Hindlimb muscle (tissue), 1 donor: ENCODE results near the gene MRPL23. TPM values are rescaled to one million over a fixed set of nuclear protein-coding genes. Genes with fewer than 3 reads are reported as not detected.

ENCODE experiments used
- DNase-seq: peaks from one replicate; pipeline ENCODE4 v3.0.0-alpha.2; 2013
- polyA plus RNA-seq: library from polyadenylated mRNA; unstranded; fragments of 120-200 nt; gene quantifications from one replicate; pipeline ENCODE4 v1.2.1, GENCODE V29; 2013; ENCODE audit not compliant: insufficient read length

The MRPL23 gene
- polyA plus RNA-seq, 1 donor, result 86.9 TPM

DNA sequence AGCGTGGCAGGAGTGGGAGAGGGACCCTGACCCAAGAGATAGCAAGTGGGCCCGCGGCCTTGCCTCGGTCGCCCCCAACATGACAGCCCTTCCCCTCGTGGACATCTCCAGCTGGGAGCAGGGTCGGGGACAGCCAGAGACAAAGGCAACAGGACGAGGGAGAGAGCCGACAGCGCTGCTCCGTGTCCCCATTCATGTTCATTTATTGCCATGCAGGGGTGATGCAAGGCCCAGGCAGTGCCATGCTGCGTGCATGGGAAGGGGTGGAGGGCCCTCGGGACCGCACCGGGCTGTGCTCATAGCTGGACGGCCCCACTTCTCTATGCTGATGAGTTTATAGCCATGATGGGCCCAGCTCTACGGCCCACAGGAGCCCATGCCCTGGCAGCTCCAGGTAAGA is 12.7 kb downstream of the MRPL23 start:
- no peak for DNase-seq

DNA sequence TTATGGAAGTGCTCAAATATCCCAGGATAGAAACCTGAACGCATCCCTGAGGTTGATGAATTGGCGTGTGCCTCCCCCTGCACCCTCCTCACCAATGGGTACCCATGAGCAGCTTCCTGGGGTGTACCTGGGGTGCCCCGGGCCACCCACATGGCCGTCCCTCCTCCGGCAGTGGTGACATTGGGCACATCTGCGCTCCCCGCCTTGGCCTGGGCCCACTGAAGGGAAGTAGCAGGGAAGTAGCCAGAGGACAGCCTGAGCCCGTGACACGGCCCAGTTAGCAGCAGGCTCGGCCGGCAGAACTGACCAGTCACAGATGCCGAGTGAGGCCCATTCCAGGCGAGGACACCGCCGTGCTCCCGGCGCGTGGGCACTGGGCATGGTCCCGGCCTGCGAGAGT is 16.7 kb downstream of the MRPL23 start:
- DNase-seq, result no peak

DNA sequence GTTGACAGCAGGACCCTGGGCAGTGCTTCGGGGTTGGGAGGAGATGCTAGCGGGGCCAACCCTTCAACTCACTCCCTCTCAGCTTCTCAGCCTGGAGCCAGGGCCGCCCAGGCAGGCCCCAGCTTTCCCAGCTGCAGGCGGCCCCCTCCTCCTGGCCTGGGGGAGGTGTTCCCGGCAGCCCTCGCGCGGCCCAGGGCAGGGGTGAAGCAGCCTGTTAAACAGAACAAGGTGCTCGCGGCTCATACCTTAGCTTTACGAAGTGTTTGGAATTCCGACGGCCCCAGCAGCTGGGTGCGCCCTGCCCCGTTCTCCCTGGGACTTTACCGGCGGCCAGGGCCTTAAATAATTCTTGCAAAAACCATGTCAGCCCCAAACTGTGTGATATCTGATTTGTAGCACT is 17.2 kb downstream of the MRPL23 start:
- DNase-seq, result no peak

DNA sequence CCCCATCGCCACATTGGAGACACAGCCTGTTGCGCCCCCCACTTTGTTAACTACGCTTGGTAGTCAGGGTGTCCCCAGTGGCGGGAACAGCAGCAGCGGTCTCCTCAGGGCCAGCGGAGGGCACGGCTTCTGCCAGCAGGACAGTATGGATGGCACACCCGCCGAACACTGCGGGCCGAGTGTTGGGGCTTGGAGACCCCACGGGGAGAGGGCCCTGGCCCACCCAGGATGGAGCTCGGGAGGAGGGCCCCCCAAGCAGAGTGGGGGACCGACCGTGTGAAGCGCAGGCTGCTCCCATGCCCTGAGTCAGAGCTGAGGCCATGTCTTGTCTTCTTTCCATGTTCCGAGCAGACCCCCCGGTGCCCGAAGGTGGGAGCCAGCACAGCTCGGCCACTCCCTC is 17.8 kb downstream of the MRPL23 start:
- no peak for DNase-seq

DNA sequence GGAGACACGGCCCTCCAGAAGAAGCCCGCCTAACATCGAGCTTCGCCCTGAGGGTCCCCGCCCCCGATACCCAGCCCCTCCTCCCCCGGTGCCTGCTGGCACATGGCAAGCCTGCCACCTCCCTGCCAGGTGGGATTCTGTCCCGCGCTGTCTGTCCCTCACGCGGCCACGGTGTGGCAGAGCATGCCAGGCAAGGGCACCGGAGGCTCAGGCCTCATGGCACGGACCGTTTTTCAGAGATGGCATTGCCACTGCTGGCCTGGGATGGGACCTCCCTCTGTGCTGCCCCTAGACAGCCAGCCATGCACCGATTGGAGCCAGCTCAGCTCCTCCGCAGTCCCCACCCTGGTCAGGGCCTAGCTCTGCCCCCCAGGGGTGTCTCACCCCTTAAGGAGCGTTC is 19.4 kb downstream of the MRPL23 start:
- no peak for DNase-seq

DNA sequence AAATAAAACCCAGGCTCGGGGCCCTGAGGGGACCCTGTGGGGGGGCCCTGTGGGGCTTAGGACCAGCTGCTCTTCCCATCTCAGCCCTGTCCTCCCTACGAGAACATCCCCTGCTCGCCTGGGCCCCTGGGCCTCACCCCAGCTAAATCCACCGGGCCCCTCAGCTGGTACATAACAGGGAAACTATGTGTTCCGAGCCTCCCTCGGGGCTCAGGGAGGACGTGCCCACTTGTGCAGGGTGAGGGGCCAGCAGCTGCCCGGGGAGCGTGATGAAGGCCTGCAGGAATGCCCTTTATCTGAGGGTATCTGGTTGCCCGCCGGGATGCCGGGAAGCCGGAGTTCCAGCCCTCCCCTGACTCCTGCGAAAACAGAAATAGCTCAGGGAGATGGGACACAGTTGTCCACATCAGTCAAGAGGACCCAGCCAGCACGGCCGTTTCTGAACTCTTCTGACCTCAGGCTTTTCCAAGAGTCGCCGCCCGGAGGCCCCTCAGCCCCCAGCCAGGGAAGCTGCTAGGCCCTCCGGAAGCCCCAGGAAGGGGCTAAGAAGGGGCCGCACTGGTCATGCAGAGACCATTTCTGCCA is 20.6 kb downstream of the MRPL23 start:
- DNase-seq, result peak; percentile 19

DNA sequence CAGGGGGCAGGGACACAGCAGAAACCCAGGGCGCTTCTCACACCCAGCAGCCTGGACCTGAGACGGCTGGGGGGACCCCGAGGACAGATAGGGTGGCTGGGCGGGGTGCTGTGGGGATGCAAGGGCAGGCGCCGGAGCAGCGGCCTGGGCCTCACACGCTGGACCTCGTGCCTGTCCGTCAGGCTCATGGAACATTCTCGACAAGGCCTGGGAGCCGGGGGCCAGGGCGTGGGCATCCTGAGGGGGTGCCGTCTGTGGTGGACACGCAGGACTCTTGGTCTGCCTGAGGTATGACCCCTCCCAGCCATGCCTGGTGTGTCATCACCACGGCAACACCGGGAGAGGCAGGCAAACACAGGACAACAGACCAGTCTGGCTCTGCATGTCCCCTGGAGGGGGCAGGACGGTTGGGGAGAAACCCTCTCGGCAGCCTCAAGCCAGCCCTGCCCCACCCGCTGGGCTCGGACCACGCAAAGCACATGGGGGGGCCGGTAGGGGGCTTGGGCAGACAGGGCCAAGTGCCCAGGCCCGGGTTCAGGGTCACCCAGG is 21.4 kb downstream of the MRPL23 start:
- DNase-seq, result no peak

DNA sequence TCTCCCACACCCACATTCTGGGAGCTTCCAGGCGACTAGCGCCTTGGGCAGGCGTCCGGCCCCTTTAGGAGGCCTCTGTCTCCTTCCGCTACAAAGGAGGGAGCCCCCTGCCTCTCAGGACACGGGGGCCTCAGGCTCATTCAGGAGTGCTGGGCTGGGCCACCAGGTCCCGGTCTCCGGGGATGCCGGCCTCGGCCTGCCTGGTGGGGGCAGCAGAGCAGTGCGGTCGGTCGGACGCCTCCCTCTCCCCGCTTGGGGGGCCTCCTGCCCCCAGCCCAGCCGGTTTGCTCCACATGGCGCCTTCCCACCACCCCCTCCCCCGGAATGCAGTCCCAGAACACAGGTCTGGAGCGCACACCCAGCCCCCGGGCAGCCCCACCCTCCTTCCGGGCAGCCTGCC is 21.9 kb downstream of the MRPL23 start:
- DNase-seq, result no peak

DNA sequence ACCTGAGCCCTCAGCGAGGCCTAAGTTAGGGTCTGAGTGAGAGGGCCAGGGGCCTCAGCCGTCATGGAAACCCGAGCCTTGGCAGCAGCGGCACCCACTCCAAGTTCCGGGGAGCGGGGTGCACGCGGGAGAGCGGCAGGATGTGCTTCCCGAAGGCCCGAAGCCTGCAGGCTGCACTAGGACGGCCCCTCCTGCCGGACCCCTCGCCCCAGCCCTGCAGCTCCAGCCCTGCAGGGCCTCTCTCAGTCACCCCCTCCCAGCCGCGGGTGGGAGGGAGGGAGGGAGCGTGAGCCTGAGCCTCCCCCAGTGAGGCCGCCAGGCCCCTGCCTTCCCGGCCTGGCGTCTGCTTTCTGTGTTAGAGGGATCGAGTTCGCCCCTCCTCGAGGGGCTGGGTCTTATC is 22.6 kb downstream of the MRPL23 start:
- DNase-seq, result no peak

DNA sequence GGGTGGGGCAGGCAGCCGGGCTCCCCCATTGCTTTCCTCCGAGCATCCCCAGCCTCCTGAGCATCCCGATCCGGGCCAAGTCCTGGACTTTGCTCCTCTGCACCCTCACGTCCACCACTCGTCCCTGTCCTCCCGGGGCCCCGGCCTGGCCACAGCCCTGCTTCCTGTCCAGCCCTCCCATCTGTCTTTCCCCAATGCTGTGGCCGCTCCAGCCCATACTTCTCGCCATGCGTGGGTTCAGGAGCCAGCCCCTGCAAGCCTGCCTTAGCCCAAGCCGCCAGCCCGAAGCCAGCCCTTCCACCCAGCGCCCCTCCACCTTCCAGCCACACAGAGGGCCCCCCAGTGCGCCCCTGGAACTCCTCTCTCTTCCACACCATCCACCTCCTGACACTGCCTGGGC is 23.8 kb downstream of the MRPL23 start:
- DNase-seq, result peak; percentile 1

DNA sequence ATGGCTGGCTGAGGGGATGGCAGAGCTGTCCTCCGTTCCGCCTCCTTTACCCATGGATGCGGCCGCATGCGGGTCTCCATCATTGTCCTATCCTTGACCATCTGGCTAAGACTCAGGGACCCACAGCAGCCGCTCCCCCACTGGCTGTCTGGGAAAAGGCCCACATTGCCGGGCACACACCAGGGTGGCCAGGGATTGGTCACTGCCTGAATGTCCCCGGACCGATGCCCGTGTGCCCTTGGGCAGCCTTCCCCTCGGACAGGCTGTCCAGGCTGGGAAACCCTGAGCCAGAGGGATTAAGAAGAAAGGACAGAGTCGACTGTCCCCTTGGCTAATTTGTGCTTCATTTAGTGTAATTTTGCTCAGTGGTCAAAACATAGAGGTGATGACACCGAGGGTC is 28.1 kb downstream of the MRPL23 start:
- DNase-seq, result no peak

DNA sequence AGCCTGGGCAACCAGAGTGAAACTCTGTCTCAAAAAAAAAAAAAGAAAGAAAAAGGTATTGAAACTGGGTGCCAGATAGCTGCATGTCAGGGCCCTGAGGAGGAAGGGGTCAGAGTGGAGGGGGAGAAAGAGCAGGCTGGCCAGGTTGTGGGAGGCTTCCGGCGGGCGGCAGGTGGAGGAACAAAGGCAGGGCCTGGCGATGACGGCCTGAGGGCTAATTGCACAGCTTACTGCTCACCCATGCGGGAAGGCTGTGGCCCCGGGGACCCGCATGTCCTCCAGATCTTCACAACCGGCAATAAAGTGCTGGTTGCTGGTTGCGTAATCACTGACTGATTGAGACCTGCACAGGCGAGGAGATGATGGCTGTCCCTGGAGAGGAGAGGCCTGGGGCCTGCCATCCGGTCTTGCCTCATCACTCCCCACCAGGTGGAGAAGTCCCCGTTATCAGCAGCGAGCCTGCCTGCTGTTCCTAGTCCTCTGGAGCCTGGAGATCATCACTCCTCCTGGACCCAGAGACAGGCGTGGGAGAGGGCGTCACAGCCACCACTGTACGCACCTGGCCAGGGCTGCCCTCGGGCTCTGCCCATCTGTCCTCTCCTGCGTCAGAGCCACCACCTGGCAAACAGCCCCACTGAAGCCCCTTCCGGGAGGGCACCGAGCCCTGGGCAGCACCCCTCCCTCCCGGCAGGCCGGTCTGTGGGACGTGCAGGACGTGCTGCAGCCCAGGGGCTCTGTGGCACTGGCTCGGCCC is 31.8 kb downstream of the MRPL23 start:
- DNase-seq, result no peak

DNA sequence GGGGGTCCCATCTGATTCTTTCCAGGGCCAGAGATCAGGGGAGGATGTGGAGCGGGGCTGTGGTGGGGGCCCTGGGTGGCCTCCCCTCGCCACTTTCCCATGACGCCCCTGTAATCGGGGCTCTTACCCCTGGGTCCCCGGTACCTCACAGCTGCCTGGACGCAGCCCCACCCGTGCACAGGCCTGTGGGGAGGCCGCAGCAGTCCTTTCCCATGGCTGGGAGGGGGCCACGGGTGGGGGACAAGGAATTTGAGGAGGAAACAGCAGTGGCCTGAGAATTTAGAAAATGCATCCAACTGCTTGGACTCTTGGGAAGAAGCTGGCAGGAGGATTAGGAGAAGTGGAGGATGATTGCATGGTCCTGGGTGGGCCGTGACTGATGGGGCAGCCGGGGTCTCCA is 32.5 kb downstream of the MRPL23 start:
- DNase-seq, result no peak

DNA sequence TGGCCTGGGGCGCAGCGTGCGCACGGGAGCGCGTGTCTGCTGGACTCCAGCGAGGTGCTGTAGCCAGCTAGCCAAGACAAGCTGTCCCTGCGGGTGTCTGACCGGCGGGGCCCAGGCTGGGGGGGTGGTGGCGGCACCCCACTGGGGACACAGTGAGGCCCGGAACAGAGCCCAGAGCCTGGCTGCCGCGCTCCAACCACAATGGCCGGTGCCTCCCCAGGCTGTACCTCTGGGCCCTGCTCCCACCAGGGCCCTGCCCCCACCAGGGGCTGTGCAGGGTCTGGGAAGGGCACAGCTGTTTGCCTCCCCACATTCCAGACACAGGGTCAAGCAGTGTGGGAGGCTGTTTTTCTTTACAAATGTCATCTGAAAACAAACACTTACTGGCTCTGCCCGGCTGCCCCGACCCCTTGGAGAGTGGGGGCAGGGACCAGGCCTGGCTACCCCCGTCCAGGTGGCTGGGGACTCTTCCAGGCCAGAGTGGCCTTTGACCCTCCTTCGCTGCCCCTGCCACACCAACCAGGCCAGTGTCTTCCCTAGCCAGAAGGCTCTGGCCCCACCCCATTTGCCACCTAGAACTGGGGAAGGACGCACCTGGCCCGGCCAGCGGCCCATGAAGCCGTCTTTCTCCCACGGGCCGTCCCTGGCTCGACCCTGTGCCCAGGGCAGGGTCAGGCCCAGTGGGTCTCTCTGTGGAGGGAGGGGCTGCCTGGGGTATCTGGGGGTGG is 35.9 kb downstream of the MRPL23 start:
- no peak for DNase-seq

DNA sequence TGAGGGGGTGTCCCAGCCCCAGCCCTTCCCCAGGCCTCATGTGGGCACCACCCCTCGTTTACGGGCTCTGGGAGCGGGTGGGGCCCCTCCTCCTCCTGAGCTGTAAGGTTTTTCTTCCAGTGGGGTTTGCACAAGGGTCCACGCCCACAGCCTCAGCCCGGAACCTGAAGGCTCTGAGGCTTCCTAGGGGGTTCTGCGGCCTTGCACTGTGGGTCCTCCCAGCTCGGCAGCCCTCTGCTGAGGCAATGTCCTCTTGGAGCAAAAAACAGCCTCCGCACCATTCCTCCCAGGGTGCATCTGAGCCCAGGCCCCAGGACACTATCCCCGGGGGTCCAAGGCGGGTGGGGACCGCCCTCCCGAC is 36.4 kb downstream of the MRPL23 start:
- DNase-seq, result no peak

DNA sequence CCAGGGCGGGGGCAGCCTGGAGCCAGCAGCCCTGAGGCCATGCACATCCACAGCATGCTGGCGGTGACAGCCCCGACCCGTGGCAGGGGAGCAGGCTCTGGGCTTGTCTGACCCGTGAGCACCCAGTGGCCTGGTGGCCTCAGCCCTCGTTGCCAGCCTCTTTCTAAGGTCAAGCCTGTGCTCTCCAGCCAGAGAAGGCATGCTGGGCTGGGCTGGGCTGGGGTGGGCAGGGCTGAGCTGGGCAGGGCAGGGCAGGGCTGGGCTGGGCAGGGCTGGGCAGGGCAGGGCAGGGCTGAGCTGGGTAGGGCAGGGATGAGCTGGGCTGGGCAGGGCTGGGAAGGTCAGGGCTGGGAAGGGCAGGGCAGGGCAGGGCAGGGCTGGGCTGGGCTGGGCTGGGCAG is 39.9 kb downstream of the MRPL23 start:
- DNase-seq, result no peak

DNA sequence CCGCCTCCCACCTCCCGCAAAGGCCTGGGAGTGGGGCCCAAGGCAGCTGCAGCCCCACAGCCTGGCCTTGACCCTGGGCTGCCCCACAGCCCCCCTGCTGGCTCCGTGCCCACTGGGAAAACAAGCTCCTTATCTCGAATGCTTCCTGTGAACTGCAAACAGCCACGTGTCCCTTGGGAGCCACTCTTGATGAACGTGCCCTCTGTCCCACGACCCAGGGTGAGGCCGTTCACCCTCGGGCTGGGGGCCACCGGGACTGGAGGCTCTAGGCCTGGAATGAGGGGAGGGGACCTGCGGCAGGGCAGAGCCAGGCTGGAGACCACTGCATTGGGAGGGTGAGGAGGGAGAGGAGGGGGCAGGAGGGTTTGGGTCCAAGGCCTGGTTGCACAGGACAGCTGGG is 41.0 kb downstream of the MRPL23 start:
- no peak for DNase-seq

DNA sequence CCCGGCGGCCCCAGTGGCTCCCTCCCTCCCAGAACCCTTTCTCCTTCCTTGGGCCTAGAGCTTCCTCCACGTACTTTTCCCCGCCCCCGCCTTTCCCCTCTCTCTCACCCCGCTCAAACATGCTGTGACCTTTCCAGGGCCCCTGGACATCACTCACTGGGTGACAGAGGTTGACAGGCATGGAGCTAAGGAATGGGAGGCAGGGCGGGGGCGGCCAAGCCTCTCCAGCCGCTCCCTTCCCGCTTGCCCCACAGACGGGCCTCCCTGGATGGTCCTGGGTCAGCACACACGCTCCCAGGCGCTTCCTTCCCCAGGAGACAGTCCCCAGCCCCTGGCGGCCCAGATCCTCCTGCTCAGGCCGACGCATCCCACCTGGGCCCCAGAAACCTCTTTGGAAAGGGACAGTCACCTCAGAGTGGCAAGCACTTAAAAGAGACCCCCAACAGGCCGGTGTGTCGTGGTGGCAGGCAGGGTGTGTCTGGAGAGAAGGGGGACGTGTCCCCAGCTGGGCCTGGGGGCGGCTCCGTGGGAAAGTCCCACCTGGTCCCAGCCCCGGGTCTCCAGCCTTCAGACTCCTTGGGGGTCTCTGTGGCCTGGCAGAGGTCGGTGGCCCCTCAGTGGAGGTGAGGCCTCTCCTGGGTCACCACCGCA is 41.7 kb downstream of the MRPL23 start:
- no peak for DNase-seq

DNA sequence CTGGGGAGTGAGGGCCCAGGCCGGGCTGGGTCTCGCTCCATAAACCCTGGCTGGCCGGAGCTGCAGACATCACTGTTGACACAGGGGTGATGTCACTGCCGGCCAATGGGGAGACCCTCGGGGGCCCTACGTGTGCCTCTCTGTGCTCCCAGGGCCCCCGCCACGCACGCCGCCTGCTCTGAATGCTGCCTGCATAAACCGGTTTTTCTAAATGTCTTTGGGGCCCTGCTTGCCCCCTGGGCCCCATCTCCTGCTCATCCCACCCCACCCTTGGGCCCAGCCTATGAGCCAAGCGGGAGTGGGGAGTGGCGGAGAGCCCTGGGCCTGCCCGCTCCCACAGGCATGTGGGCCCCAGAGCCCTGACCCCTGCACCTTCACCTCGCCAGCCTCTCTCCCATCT is 42.8 kb downstream of the MRPL23 start:
- DNase-seq, result no peak

DNA sequence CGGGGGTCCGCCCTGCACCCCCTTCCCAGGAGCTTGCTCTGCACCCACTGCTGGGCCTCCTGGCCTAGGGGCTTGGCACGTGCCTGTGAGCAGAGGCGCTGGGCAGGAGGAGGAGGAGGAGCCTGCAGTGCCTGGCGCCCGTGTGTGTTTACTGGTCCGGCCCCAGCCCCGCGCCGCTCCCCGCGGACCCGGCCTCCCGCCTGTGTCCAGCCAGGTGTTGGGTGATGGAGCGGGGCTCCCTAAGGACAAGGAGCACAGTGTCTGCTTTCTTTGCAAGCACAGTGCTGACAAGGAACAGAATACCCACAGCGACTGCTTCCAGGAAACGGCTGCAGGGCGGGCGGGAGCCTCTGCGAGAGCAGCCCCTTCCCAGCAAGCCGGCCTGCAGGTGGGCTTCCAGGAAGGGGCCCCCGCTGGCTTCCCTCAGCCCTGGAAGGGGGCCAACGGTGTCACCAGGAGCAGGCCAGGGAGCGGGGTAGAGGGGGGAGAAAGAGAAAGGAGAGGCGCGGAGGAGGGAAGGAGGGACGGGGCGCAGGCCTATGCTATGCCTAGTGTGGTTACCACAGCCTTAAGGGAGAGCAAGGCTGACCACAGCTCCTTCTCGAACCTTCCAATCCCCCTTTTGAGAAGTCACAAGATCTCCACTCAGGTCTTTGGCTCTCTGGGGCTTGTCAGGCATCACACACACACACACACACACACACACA is 43.9 kb downstream of the MRPL23 start:
- no peak for DNase-seq

DNA sequence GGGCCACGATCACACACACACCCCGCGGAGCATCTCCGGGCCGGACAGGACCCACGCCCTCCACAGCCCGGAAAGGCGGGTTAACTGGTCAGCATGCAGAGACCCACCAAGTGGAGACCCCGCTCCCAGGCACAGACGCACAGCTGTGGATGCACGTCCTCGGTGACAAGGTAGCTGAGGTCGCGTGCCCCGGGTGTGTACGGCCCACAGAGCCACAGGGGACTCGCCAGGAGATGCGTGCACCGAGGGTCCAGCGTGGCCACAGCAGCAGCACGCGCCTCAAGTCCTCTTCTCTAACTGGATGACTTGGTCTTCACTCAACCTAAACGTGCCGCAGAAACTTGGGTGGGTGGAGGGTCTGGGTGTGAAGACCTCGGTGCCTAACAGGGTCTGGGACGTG is 45.0 kb downstream of the MRPL23 start:
- peak; percentile 9 for DNase-seq

DNA sequence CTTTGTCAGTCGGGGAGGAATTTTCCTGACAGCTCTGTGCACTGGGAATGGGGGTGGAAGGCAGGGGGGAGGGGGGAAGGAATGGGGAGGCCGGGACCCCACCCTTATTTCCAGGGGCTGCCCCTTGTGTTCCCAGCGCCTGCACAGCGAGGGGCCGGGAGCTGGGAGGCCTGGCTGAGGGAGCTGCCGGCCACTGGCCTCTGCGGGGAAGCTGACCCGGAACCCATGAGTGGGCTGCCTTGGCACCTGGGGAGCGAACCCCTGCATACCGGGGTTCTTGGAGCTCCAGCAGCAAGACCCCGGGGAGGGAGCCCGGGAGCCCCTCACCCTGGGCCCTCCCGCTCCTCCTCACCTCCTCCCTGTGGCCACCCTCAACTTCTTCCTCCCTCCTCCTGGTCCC is 47.0 kb downstream of the MRPL23 start:
- peak; percentile 11 for DNase-seq

DNA sequence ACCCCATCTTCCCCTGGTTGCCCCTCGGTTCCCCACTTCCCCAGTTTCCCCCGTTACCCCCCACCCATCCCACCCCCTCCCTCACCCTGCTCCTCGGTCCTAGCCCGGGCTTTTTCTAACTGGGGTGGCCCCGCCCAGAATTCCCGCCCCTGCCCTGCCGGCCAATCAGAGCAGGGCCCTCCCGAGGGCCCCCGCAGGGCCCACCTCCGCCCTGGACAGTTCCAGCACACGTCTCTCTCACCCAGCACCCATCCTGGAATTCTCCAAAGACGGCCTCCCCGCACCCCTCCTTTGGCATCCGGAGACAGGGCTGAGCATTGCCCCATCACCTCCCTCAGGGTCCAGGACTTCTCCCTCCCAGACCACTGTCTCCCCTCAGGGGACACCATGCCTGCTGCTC is 50.6 kb downstream of the MRPL23 start, which contains the start of gene H19:
Gene H19, minus strand, starts transcription at position 88 of the 400 bp plus-strand sequence.
- no peak for DNase-seq
